ENCODE results near the gene MS4A2.

Gene MS4A2

DNA sequence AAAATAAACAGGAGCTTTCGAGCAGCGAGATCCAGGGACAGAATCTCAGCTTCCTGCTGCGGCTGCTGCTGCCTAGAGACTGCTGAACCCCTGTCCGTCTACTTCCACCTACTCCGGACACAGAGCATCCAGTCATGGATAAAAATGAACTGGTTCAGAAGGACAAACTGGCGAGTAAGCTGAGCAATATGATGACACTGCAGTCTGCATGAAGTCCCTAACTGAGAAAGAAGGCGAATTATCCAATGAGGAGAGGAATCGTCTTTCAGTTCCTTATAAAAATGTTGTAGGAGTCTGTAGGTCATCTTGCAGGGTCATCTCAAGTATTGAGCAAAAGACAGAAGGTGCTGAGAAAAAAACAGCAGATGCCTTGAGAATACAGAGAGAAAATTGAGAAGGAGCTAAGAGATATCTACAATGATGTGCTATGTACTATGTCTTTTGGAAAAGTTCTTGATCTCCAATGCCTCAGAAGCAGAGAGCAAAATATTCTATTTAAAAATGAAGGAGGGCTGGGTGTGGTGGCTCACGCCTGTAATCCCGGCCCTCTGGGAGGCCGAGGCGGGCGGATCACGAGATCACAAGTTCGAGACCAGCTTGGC is 11.1 kb upstream of the MS4A2 start:
- Histone ChIP-seq H3K9me3 (ENCODE audit: control insufficient read depth, insufficient read depth, low read length) (no peaks in the 10 kb centered on the region), H3K4me1 (ENCODE audit: control insufficient read depth, insufficient read depth, low read length) (no peaks in the 10 kb centered on the region), H3K36me3 (ENCODE audit: control insufficient read depth, insufficient read depth, low read length) (no peaks in the 10 kb centered on the region), H3K4me3 (ENCODE audit: low read length) (no peak overlapping the region), H3K27ac (ENCODE audit: low read length) (no peak overlapping the region), H3K27me3 (ENCODE audit: control insufficient read depth, insufficient read depth, low read length) (no peaks in the 10 kb centered on the region)
- no peak for DNase-seq (ENCODE audit: low read depth, low spot score)
- no CpG with 5 or more reads among the region's 15 CpGs for WGBS (ENCODE audit: insufficient coverage, insufficient read length)

GRCh38 chr11:60077981-60078380 is 10.5 kb upstream of the MS4A2 start:
- no peak overlapping the region for H3K4me3 ChIP-seq (ENCODE audit: low read length)
- no peaks in the 10 kb centered on the region for H3K36me3 ChIP-seq (ENCODE audit: control insufficient read depth, insufficient read depth, low read length)
- WGBS (ENCODE audit: insufficient coverage, insufficient read length), result no CpG with 5 or more reads among the region's 1 CpG
- no peaks in the 10 kb centered on the region for H3K9me3 ChIP-seq (ENCODE audit: control insufficient read depth, insufficient read depth, low read length)
- no peak for DNase-seq (ENCODE audit: low read depth, low spot score)
- no peaks in the 10 kb centered on the region for H3K4me1 ChIP-seq (ENCODE audit: control insufficient read depth, insufficient read depth, low read length)
- no peaks in the 10 kb centered on the region for H3K27me3 ChIP-seq (ENCODE audit: control insufficient read depth, insufficient read depth, low read length)
- no peak overlapping the region for H3K27ac ChIP-seq (ENCODE audit: low read length)

GRCh38 chr11:60078745-60079144 is 9.7 kb upstream of the MS4A2 start:
- Histone ChIP-seq H3K27ac (ENCODE audit: low read length) (no peak overlapping the region), H3K36me3 (ENCODE audit: control insufficient read depth, insufficient read depth, low read length) (no peaks in the 10 kb centered on the region), H3K27me3 (ENCODE audit: control insufficient read depth, insufficient read depth, low read length) (no peaks in the 10 kb centered on the region), H3K4me3 (ENCODE audit: low read length) (no peak overlapping the region), H3K4me1 (ENCODE audit: control insufficient read depth, insufficient read depth, low read length) (no peaks in the 10 kb centered on the region), H3K9me3 (ENCODE audit: control insufficient read depth, insufficient read depth, low read length) (no peaks in the 10 kb centered on the region)
- DNase-seq (ENCODE audit: low read depth, low spot score), result no peak
- no CpG with 5 or more reads among the region's 4 CpGs for WGBS (ENCODE audit: insufficient coverage, insufficient read length)

- H3K9me3 ChIP-seq (ENCODE audit: control insufficient read depth, insufficient read depth, low read length), result no peaks in the 10 kb centered on the region
- WGBS (ENCODE audit: insufficient coverage, insufficient read length), result no CpG with 5 or more reads among the region's 3 CpGs
- no peak for DNase-seq (ENCODE audit: low read depth, low spot score)
- H3K4me1 ChIP-seq (ENCODE audit: control insufficient read depth, insufficient read depth, low read length), result no peaks in the 10 kb centered on the region
- H3K36me3 ChIP-seq (ENCODE audit: control insufficient read depth, insufficient read depth, low read length), result no peaks in the 10 kb centered on the region
- no peak overlapping the region for H3K27ac ChIP-seq (ENCODE audit: low read length)
- H3K27me3 ChIP-seq (ENCODE audit: control insufficient read depth, insufficient read depth, low read length), result no peaks in the 10 kb centered on the region
- no peak overlapping the region for H3K4me3 ChIP-seq (ENCODE audit: low read length)
Observed at GRCh38 chr11:60080535-60080934, 7.9 kb upstream of the MS4A2 start.

DNA sequence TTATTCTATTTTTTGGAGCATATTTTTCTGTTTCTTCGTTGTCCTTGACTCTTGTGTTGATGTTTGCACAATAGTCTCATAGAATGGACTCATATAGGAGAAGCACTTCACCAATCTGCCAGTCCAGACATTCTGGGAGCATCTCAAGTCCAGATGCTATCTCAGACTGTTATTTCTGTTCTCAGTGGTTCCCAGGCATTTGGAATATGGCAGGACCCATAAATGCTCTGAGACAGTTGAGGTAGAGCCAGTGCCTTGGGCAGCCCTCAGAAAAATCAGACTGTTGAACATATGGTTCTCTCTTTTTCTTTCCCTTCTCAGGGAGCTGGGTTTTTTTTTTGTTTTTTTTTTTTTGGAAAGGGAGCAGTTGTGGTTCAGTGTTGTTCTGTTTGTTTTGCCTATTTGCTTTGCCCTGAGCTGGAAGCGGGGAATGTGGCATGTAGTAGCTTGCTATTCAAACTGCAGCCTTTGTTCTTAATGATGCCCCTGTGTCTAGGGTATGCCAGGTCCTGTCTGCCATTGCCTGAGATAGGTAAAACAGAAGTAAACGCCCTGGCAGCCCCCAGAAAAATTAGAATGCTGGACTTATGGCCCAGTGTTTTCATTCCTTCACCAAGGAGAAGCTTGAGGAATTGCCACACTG is 3.7 kb upstream of the MS4A2 start:
- no peaks in the 10 kb centered on the region for H3K4me1 ChIP-seq (ENCODE audit: control insufficient read depth, insufficient read depth, low read length)
- no peak overlapping the region for H3K27ac ChIP-seq (ENCODE audit: low read length)
- DNase-seq (ENCODE audit: low read depth, low spot score), result no peak
- H3K27me3 ChIP-seq (ENCODE audit: control insufficient read depth, insufficient read depth, low read length), result no peaks in the 10 kb centered on the region
- H3K9me3 ChIP-seq (ENCODE audit: control insufficient read depth, insufficient read depth, low read length), result no peaks in the 10 kb centered on the region
- no peak overlapping the region for H3K4me3 ChIP-seq (ENCODE audit: low read length)
- no peaks in the 10 kb centered on the region for H3K36me3 ChIP-seq (ENCODE audit: control insufficient read depth, insufficient read depth, low read length)
- no CpG with 5 or more reads among the region's 3 CpGs for WGBS (ENCODE audit: insufficient coverage, insufficient read length)

GRCh38 chr11:60085909-60086308 is 2.6 kb upstream of the MS4A2 start:
- no peaks in the 10 kb centered on the region for H3K9me3 ChIP-seq (ENCODE audit: control insufficient read depth, insufficient read depth, low read length)
- no CpG with 5 or more reads among the region's 2 CpGs for WGBS (ENCODE audit: insufficient coverage, insufficient read length)
- no peak overlapping the region for H3K4me3 ChIP-seq (ENCODE audit: low read length)
- H3K27me3 ChIP-seq (ENCODE audit: control insufficient read depth, insufficient read depth, low read length), result no peaks in the 10 kb centered on the region
- no peaks in the 10 kb centered on the region for H3K4me1 ChIP-seq (ENCODE audit: control insufficient read depth, insufficient read depth, low read length)
- H3K27ac ChIP-seq (ENCODE audit: low read length), result no peak overlapping the region
- DNase-seq (ENCODE audit: low read depth, low spot score), result no peak
- H3K36me3 ChIP-seq (ENCODE audit: control insufficient read depth, insufficient read depth, low read length), result no peaks in the 10 kb centered on the region

DNA sequence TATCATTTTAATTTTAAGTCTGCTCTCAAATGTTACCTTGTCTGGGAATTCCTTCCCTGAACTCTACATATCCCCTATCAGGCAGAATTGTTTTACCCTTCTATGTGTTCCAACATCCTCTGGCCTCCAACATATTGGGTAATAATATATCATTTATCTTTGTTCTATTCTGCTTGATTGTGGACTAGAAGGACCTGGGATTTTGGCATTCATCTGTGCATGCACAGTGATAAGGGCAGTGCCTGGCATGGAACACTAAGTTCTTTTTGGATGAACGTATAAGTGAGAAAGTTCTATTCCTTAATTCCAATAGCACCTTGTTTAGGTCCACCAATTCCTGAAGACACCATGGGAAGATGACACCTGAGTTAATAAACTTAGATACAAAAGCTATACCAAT is 1.2 kb upstream of the MS4A2 start:
- Histone ChIP-seq H3K27ac (ENCODE audit: low read length) (no peak overlapping the region), H3K4me1 (ENCODE audit: control insufficient read depth, insufficient read depth, low read length) (no peaks in the 10 kb centered on the region), H3K36me3 (ENCODE audit: control insufficient read depth, insufficient read depth, low read length) (no peaks in the 10 kb centered on the region), H3K9me3 (ENCODE audit: control insufficient read depth, insufficient read depth, low read length) (no peaks in the 10 kb centered on the region), H3K27me3 (ENCODE audit: control insufficient read depth, insufficient read depth, low read length) (no peaks in the 10 kb centered on the region), H3K4me3 (ENCODE audit: low read length) (no peak overlapping the region)
- DNase-seq (ENCODE audit: low read depth, low spot score), result no peak
- WGBS (ENCODE audit: insufficient coverage, insufficient read length), result no CpG with 5 or more reads among the region's 1 CpG

DNA sequence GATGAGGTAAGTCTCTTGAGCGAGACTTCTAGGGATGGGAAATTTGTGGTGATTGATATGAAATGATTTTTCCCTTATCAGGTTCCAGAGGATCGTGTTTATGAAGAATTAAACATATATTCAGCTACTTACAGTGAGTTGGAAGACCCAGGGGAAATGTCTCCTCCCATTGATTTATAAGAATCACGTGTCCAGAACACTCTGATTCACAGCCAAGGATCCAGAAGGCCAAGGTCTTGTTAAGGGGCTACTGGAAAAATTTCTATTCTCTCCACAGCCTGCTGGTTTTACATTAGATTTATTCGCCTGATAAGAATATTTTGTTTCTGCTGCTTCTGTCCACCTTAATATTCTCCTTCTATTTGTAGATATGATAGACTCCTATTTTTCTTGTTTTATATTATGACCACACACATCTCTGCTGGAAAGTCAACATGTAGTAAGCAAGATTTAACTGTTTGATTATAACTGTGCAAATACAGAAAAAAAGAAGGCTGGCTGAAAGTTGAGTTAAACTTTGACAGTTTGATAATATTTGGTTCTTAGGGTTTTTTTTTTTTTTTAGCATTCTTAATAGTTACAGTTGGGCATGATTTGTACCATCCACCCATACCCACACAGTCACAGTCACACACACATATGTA is 7.1 kb downstream of the MS4A2 start:
- no CpG with 5 or more reads among the region's 4 CpGs for WGBS (ENCODE audit: insufficient coverage, insufficient read length)
- Histone ChIP-seq H3K4me1 (ENCODE audit: control insufficient read depth, insufficient read depth, low read length) (no peaks in the 10 kb centered on the region), H3K9me3 (ENCODE audit: control insufficient read depth, insufficient read depth, low read length) (no peaks in the 10 kb centered on the region), H3K27ac (ENCODE audit: low read length) (no peak overlapping the region), H3K4me3 (ENCODE audit: low read length) (no peak overlapping the region), H3K36me3 (ENCODE audit: control insufficient read depth, insufficient read depth, low read length) (no peaks in the 10 kb centered on the region), H3K27me3 (ENCODE audit: control insufficient read depth, insufficient read depth, low read length) (no peaks in the 10 kb centered on the region)
- no peak for DNase-seq (ENCODE audit: low read depth, low spot score)

GRCh38 chr11:60097189-60097588 is 8.7 kb downstream of the MS4A2 start:
- no peak for DNase-seq (ENCODE audit: low read depth, low spot score)
- no peaks in the 10 kb centered on the region for H3K4me1 ChIP-seq (ENCODE audit: control insufficient read depth, insufficient read depth, low read length)
- no peaks in the 10 kb centered on the region for H3K27me3 ChIP-seq (ENCODE audit: control insufficient read depth, insufficient read depth, low read length)
- no peak overlapping the region for H3K4me3 ChIP-seq (ENCODE audit: low read length)
- no peaks in the 10 kb centered on the region for H3K9me3 ChIP-seq (ENCODE audit: control insufficient read depth, insufficient read depth, low read length)
- WGBS (ENCODE audit: insufficient coverage, insufficient read length), result no CpG with 5 or more reads among the region's 1 CpG
- H3K27ac ChIP-seq (ENCODE audit: low read length), result no peak overlapping the region
- no peaks in the 10 kb centered on the region for H3K36me3 ChIP-seq (ENCODE audit: control insufficient read depth, insufficient read depth, low read length)

DNA sequence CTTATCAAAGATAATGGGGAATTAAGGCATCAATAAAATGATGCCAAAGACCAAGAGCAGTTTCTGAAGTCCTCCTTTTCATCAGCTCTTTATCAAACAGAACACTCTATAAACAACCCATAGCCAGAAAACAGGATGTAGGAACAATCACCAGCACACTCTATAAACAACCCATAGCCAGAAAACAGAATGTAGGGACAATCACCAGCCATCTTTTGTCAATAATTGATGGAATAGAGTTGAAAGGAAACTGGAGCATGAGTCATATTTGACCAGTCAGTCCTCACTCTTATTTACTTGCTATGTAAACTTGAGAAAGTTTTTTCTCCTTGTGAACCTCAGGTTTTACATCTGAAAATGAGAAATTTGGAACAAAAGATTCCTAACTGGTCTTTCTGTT is 10.0 kb downstream of the MS4A2 start:
- no peak for DNase-seq (ENCODE audit: low read depth, low spot score)
- Histone ChIP-seq H3K27me3 (ENCODE audit: control insufficient read depth, insufficient read depth, low read length) (no peaks in the 10 kb centered on the region), H3K36me3 (ENCODE audit: control insufficient read depth, insufficient read depth, low read length) (no peaks in the 10 kb centered on the region)

GRCh38 chr11:60100516-60100915 is 12.1 kb downstream of the MS4A2 start:
- Histone ChIP-seq H3K4me1 (ENCODE audit: control insufficient read depth, insufficient read depth, low read length) (no peaks in the 10 kb centered on the region), H3K36me3 (ENCODE audit: control insufficient read depth, insufficient read depth, low read length) (no peaks in the 10 kb centered on the region), H3K27me3 (ENCODE audit: control insufficient read depth, insufficient read depth, low read length) (no peaks in the 10 kb centered on the region), H3K27ac (ENCODE audit: low read length) (no peak overlapping the region), H3K4me3 (ENCODE audit: low read length) (no peak overlapping the region), H3K9me3 (ENCODE audit: control insufficient read depth, insufficient read depth, low read length) (no peaks in the 10 kb centered on the region)
- WGBS (ENCODE audit: insufficient coverage, insufficient read length), result no CpG with 5 or more reads among the region's 1 CpG
- DNase-seq (ENCODE audit: low read depth, low spot score), result no peak

More for the DNA sequence above, 10.0 kb downstream of the MS4A2 start:
- Histone ChIP-seq H3K27ac (ENCODE audit: low read length) (no peak overlapping the region), H3K4me3 (ENCODE audit: low read length) (no peak overlapping the region), H3K4me1 (ENCODE audit: control insufficient read depth, insufficient read depth, low read length) (no peaks in the 10 kb centered on the region), H3K9me3 (ENCODE audit: control insufficient read depth, insufficient read depth, low read length) (no peaks in the 10 kb centered on the region)

All from iPS DF 6.9 (cell line).